ENCODE data around the gene ATRNL1.

DNA sequence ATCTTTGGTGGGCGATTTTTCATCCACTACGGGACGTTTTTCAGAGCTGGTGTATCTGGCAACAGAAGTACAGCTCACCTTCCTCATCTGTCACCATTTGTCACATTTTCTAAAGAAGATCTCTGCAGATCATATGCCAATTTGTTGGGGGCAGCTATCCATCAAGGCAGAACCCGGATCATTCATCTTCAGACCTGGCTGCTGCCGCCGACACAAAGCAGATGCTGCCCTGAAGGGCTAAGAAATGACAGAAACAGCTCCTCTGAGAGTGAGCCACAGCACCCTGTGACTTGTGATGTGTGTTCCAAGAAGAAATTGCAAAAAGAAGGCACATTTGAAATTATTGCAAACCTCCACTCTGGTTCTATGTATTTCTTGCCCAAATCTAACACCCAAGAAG lies 888.9 kb downstream of the ATRNL1 start:
- TF ChIP-seq CTCF (conservative IDR thresholded peaks at IDR 0.05; ENCODE audit: low read depth in 2 of 2) = no peak
- TF ChIP-seq EZH2phosphoT487 (IDR thresholded peaks at IDR 0.05; ENCODE audit: unreplicated experiment) = no peak
- TF ChIP-seq CREB1 (CRISPR knock-in tag; IDR thresholded peaks at IDR 0.05; ENCODE audit: low read depth) = no peak
- TF ChIP-seq EZH2 (IDR thresholded peaks at IDR 0.05; ENCODE audit: low read depth, unreplicated experiment) = no peak
- no peak for TF ChIP-seq POLR2AphosphoS5 (IDR thresholded peaks at IDR 0.05; ENCODE audit: low read depth)
- no peak for TF ChIP-seq STAT1 (IDR thresholded peaks at IDR 0.05; ENCODE audit: unreplicated experiment)

Data from GM23338 (cell line).